ENCODE results near the gene PLCB3. TPM values are rescaled to one million over a fixed set of nuclear protein-coding genes. Genes with fewer than 3 reads are reported as not detected.

PLCB3 gene
- total RNA-seq, 1 donor = 3.7 TPM

DNA sequence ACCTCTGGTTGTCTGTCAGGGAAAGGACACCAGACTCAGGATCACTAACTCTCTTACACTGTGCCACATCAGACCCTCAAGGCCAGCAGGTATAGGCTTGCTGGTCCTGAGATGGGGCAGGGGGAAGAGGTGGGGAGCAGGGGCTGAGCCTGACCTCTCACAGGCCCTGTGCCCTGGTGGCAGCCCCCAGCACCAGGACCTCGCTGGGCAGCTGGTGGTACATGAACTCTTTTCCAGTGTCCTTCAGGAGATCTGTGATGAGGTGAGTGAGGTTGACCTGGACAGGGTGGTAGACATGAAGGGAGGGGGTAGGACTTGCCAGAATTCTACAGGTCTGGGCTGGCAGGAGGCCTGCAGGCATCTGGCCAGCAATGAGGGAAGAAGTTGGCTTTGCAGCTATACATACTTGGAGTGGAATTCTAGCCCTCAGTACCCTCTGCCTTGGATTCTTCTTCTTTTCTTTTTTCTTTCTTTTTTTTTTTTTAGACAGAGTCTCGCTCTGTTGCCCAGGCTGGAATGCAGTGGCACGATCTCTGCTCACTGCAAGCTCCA, 23.8 kb upstream of the PLCB3 start:
- peaks cover 66% of the 10 kb centered on the region for H3K4me1 ChIP-seq (ENCODE audit: insufficient read depth, low read length)
- no peaks in the 10 kb centered on the region for H3K27me3 ChIP-seq (ENCODE audit: insufficient read depth, low read length)
- H3K9me3 ChIP-seq (ENCODE audit: low read depth, low read length) = no peaks in the 10 kb centered on the region
- peak overlapping the region; percentile 79 for H3K4me3 ChIP-seq (ENCODE audit: low read length)

DNA sequence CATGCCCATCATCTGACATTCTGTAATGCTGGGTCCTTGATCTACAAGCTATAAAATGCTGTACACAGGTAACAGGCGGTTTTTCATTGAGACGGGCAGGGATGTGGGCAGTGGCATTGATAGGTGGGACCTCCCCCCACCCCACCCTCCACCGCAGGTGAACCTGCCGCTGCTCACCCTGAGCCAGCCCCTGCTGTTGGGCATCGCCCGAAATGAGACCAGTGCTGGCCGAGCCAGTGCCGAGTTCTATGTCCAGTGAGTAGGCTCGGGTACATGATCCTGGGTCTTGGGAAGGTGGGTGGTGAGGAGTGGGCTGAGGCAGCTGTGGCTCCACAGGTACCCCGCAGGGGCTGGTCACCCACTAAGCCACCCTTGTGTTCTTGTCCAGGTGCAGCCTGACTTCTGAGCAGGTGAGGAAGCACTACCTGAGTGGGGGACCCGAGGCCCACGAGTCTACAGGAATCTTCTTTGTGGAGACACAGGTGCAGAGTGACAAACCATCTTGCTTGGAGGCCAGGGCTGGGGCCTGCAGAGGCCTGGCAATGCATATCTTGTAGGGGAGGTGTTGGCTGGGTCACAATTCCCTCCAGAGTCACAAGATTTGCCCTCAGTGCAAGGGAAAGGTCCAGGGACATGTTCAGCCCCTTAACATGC, 22.1 kb upstream of the PLCB3 start:
- no peak overlapping the region for H3K4me3 ChIP-seq (ENCODE audit: low read length)

DNA sequence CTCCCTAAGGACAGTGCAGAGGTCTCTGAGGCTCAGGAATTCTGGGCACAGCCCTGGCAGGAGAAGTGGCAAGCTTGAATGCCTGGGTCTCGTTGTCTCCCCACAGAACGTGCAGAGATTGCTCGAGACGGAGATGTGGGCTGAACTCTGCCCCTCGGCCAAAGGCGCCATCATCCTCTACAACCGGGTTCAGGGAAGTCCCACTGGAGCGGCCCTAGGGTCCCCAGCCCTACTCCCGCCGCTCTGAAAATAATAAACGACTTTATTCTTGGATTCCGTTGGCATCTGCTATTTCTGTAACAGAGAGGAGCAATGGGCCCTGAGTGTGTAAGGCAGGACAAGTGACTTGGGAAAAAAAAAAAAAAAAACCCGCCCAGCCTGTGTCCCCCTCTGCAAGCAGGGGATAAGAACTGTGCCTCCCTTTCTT, 21.6 kb upstream of the PLCB3 start:
- Histone ChIP-seq H3K4me1 (ENCODE audit: insufficient read depth, low read length) (peaks cover 72% of the 10 kb centered on the region), H3K27me3 (ENCODE audit: insufficient read depth, low read length) (no peaks in the 10 kb centered on the region), H3K4me3 (ENCODE audit: low read length) (peak overlapping the region; percentile 67), H3K9me3 (ENCODE audit: low read depth, low read length) (no peaks in the 10 kb centered on the region)

More for the DNA sequence above, 22.1 kb upstream of the PLCB3 start:
- peaks cover 76% of the 10 kb centered on the region for H3K4me1 ChIP-seq (ENCODE audit: insufficient read depth, low read length)
- no peaks in the 10 kb centered on the region for H3K9me3 ChIP-seq (ENCODE audit: low read depth, low read length)
- no peaks in the 10 kb centered on the region for H3K27me3 ChIP-seq (ENCODE audit: insufficient read depth, low read length)

DNA sequence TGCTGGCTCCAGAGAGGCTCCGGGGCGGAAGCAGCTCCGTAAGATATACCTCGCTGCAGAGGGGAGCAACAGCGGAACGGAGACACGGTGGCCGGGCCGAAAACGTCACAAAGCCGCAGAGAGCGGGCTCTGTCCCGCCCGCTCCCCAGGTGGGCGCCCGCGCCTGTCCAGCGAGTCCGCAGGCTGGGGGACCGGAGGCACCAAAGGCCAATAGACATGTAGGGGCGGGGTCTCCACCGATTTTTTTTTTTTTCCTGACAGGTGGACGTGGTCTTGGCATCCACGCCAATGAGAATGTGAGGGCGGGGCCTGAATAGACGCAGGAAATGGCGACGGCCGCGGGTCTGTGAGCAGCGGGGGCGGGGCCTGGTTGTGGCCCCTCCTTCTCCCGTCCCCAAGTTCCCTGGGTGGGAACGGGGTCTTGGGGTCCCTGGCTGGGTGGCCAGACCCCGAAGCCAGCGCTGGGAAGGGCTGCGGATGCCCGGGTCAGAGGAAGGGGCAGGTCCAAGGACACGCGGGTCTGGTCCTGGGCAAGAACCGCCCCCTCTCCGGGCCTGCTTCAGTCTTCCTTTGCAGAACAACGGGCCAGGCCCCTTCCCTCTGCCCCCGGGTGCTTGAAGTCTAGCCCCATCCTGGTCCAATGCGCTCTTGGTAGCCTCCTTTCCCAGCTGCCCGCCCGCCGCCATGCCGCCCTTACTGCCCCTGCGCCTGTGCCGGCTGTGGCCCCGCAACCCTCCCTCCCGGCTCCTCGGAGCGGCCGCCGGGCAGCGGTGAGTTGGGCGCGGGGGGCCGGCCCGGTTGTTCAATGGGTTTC, 21.0 kb upstream of the PLCB3 start, which contains the start of gene DNAJC4:
Gene DNAJC4 (plus strand): TSS at position 378 of the 814 bp plus-strand sequence. CDS start 307 bp downstream, at position 685.
- peak within 1 kb of the TSS; percentile 67 for H3K4me3 ChIP-seq (ENCODE audit: low read length)
- peaks cover 71% of the 10 kb centered on the region for H3K4me1 ChIP-seq (ENCODE audit: insufficient read depth, low read length)

DNA sequence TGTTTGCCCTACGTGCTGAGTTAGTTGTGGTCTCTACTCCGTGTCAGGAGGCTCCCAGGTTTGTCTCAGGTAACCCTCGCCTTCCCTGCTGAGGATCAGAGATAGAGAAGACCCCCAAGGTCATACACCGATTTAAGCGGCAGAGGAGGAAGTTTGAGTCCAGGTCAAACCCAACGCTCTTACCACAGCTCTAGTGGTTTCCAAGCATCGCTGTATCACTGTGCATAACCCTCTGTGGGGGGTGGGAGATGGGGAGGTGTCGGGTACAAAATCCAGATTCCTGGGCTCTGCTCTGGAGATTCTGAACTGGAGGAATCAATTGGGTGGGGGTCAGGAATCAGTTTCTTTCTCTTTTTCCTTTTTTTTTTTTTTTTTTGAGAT, 20.4 kb upstream of the PLCB3 start:
- Histone ChIP-seq H3K9me3 (ENCODE audit: low read depth, low read length) (no peaks in the 10 kb centered on the region), H3K4me3 (ENCODE audit: low read length) (peak overlapping the region; percentile 67), H3K27me3 (ENCODE audit: insufficient read depth, low read length) (no peaks in the 10 kb centered on the region), H3K4me1 (ENCODE audit: insufficient read depth, low read length) (peaks cover 72% of the 10 kb centered on the region)

More for the DNA sequence above, 21.0 kb upstream of the PLCB3 start, which contains the start of gene DNAJC4:
- Histone ChIP-seq H3K9me3 (ENCODE audit: low read depth, low read length) (no peaks in the 10 kb centered on the region), H3K27me3 (ENCODE audit: insufficient read depth, low read length) (no peaks in the 10 kb centered on the region)

DNA sequence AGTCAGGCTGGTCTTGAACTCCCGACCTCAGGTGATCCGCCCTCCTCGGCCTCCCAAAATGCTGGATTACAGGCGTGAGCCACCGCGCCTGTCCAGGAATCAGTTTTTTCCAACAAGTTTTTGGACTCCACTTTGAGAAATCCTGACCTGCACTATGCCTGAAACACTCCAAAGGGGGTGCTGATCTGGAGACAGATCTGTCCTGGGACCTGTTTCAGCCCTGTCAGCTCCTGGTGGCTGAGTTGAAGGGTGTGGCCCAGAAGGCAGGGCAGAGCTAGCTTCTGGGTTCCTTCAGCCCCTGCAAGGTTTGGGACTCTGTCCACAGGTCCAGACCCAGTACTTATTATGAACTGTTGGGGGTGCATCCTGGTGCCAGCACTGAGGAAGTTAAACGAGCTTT, 19.8 kb upstream of the PLCB3 start:
- Histone ChIP-seq H3K9me3 (ENCODE audit: low read depth, low read length) (no peaks in the 10 kb centered on the region), H3K27me3 (ENCODE audit: insufficient read depth, low read length) (no peaks in the 10 kb centered on the region), H3K4me1 (ENCODE audit: insufficient read depth, low read length) (peaks cover 72% of the 10 kb centered on the region), H3K4me3 (ENCODE audit: low read length) (no peak overlapping the region)

DNA sequence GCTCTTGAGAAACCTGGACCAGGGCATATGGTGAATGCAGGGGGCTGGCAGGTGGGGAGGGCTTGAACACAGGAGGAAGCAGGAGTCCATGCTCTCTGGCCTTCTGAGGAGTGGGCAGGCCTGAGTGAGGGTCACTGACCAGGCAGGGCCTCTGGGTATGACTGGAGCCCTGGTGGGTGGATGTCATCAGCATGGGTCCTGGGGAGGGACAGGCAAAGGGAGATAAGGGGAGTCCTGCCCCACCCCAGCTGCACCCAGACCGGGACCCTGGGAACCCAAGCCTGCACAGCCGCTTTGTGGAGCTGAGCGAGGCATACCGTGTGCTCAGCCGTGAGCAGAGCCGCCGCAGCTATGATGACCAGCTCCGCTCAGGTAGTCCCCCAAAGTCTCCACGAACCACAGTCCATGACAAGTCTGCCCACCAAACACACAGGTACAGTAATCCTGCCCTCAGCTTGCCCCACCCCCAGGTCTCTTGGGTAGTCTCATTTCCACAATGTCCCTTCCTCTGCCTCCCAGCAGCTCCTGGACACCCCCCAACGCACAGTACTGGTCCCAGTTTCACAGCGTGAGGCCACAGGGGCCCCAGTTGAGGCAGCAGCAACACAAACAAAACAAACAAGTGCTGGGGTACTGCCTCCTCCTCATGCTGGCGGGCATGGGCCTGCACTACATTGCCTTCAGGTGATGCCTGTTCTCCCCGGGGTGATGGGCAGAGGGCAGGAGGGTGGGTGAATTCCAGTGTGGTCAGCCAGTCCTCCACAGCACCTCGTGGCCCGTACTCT, 19.0 kb upstream of the PLCB3 start:
- Histone ChIP-seq H3K9me3 (ENCODE audit: low read depth, low read length) (no peaks in the 10 kb centered on the region), H3K4me1 (ENCODE audit: insufficient read depth, low read length) (peaks cover 65% of the 10 kb centered on the region), H3K4me3 (ENCODE audit: low read length) (no peak overlapping the region), H3K27me3 (ENCODE audit: insufficient read depth, low read length) (no peaks in the 10 kb centered on the region)

DNA sequence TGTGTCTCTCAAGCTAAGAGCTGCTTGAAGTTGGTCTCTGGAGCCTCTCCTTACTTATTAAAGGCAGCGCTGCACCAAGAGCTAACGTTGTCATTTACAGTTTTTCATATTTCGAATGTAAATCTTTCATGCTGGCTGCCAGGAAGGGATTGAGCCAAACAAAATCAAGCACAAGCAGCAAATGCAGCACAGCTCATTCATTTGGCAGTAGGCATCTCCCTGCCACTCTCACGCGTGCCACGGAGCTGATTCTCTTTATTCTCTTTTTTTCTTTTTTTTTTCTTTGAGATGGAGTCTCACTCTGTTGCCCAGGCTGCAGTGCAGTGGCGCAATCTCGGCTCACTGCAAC, 18.4 kb upstream of the PLCB3 start:
- no peak overlapping the region for H3K4me3 ChIP-seq (ENCODE audit: low read length)

DNA sequence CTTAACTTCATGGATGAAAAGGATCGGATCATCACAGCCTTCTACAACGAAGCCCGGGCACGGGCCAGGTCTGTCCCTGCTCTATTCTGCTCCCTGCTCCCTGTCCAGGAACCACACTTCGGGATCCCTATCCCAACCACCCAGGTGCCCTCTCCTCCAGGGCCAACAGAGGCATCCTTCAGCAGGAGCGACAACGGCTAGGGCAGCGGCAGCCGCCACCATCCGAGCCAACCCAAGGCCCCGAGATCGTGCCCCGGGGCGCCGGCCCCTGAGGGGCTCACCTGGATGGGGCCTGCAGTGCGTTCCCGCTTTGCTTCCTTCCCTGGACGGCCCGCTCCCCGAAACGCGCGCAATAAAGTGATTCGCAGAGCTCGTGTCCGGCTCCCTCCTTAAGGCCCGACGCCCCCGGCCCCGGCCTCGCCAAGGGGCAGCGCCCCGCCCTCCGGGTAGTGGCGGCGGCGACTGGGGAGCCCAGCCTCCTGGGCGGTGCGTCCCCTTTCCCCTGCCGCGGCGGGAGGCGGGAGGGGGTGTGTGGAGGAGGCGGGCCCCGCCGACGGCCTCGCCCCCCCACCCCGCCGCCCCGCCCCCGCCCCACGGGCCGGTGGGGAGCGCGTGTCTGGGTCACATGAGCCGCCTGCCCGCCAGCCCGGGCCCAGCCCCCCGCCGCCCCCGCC, 17.3 kb upstream of the PLCB3 start, which contains the start of gene VEGFB:
Gene VEGFB (plus strand): TSS at position 672 of the 674 bp plus-strand sequence. CDS start 250 bp downstream, outside the sequence.
- Histone ChIP-seq H3K27me3 (ENCODE audit: insufficient read depth, low read length) (no peaks in the 10 kb centered on the region), H3K9me3 (ENCODE audit: low read depth, low read length) (no peaks in the 10 kb centered on the region), H3K4me3 (ENCODE audit: low read length) (peak within 1 kb of the TSS; percentile 42), H3K4me1 (ENCODE audit: insufficient read depth, low read length) (peaks cover 72% of the 10 kb centered on the region)

More for the DNA sequence above, 18.4 kb upstream of the PLCB3 start:
- Histone ChIP-seq H3K4me1 (ENCODE audit: insufficient read depth, low read length) (peaks cover 65% of the 10 kb centered on the region), H3K27me3 (ENCODE audit: insufficient read depth, low read length) (no peaks in the 10 kb centered on the region), H3K9me3 (ENCODE audit: low read depth, low read length) (no peaks in the 10 kb centered on the region)

DNA sequence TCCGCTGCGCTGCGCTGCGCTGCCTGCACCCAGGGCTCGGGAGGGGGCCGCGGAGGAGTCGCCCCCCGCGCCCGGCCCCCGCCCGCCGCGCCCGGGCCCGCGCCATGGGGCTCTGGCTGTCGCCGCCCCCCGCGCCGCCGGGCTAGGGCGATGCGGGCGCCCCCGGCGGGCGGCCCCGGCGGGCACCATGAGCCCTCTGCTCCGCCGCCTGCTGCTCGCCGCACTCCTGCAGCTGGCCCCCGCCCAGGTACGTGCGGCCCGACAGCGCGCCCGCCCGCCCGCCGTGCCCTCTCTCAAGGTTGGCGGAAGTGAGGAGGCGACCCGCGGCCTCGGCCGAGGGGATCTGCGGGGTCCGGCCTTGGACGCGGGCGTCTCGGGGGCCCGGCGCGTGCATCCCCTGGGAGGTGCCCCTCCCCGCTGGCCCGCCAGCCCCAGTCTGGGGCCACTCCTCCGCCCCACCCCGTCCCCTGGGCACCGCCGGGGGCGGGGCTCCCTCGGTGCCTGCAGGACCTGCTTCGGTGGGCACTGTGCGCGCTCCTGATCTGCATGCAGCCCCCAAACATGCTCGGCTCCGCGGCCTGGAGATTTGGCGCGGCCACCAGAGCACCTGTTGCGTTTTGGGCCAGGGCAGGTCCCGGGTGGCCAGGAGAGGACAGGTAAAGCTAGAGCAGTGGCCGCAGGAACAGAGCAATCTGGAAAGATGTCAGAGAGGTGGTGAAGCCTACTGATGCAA, 16.5 kb upstream of the PLCB3 start:
- Histone ChIP-seq H3K4me1 (ENCODE audit: insufficient read depth, low read length) (peaks cover 72% of the 10 kb centered on the region), H3K27me3 (ENCODE audit: insufficient read depth, low read length) (no peaks in the 10 kb centered on the region), H3K9me3 (ENCODE audit: low read depth, low read length) (no peaks in the 10 kb centered on the region), H3K4me3 (ENCODE audit: low read length) (peak overlapping the region; percentile 42)

DNA sequence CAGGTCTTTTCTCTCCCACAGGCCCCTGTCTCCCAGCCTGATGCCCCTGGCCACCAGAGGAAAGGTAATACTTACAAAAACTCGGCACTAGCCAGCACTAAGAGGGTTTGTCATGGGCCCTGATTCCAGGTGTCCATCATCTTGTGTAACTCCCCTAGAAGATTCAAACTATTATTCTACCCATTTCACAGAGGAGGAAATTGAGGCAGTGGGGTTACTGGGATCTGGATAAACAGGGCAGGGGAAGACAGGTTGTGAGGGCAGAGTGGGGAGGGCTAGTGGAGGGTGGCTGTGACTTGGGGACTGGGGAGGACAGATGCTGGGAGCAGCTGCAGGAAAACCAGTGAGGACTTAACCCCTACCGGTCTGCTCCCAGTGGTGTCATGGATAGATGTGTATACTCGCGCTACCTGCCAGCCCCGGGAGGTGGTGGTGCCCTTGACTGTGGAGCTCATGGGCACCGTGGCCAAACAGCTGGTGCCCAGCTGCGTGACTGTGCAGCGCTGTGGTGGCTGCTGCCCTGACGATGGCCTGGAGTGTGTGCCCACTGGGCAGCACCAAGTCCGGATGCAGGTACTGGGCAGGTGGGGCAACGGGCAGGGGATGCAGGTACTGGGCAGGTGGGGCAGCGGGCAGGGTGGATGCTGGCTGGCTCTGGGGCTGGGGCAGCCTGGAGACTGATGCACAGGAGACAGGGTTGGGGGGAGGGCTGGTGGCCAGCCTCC, 15.7 kb upstream of the PLCB3 start:
- H3K4me3 ChIP-seq (ENCODE audit: low read length) = peak overlapping the region; percentile 42
- H3K27me3 ChIP-seq (ENCODE audit: insufficient read depth, low read length) = no peaks in the 10 kb centered on the region
- peaks cover 76% of the 10 kb centered on the region for H3K4me1 ChIP-seq (ENCODE audit: insufficient read depth, low read length)
- no peaks in the 10 kb centered on the region for H3K9me3 ChIP-seq (ENCODE audit: low read depth, low read length)

DNA sequence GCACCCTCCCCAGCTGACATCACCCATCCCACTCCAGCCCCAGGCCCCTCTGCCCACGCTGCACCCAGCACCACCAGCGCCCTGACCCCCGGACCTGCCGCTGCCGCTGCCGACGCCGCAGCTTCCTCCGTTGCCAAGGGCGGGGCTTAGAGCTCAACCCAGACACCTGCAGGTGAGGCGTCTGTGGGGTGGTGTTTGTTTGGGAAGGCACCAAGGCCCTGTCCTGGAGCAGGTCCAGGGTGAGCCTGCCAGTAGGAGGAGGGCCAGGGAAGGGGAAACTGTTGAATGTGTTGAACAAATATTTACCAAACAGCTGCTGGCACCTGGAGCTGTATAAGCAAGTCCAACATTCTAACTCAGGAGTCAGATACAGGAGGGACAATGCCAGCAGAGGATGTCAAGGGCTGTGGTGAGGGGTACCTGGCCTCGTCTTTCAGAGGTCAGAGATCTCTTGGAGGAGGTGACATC, 13.8 kb upstream of the PLCB3 start:
- Histone ChIP-seq H3K4me3 (ENCODE audit: low read length) (no peak overlapping the region), H3K27me3 (ENCODE audit: insufficient read depth, low read length) (no peaks in the 10 kb centered on the region), H3K4me1 (ENCODE audit: insufficient read depth, low read length) (peaks cover 67% of the 10 kb centered on the region), H3K9me3 (ENCODE audit: low read depth, low read length) (no peaks in the 10 kb centered on the region)

DNA sequence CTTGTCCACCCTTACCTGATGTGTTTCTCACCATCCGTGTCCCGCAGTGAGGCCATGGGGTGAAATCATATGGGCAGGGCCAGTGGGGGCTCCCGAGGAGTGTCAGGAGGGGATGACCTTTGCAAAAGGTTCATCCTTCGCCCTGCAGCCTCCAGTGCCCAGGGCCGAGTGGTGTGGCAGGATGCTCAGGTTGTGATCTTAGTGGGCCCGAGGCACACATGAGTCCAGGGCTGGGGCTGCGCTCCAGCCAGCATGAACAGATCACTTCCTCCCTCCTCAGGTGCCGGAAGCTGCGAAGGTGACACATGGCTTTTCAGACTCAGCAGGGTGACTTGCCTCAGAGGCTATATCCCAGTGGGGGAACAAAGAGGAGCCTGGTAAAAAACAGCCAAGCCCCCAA, 13.3 kb upstream of the PLCB3 start:
- Histone ChIP-seq H3K4me3 (ENCODE audit: low read length) (no peak overlapping the region), H3K27me3 (ENCODE audit: insufficient read depth, low read length) (no peaks in the 10 kb centered on the region), H3K9me3 (ENCODE audit: low read depth, low read length) (no peaks in the 10 kb centered on the region), H3K4me1 (ENCODE audit: insufficient read depth, low read length) (peaks cover 70% of the 10 kb centered on the region)

Data from mononuclear cell (primary cell).